Measurements from ENCODE around the gene E2F1. TPM values are rescaled to one million over a fixed set of nuclear protein-coding genes. Genes with fewer than 3 reads are reported as not detected.

E2F1 gene
- polyA plus RNA-seq, 1 experiment: 2.6 TPM

DNA sequence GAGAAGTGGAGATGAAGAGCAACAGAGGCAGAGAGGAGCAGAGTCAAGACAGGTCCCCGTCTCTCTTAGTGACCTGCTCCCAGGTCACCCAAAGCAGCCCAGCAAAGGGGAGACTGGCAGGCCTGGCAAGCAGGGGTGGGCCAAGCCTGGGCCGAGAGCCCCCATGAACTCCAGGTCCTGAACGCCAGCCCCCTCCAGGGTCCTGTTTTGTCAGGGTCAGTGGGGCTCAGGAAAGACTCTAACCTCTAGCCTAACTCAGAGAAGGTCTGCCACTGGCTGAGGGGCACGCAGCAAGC, 13.1 kb downstream of the E2F1 start:
- Histone ChIP-seq H3K9me3 (ENCODE audit: control insufficient read depth, insufficient read depth, low read length) (no peaks in the 10 kb centered on the region; the same call in 1 of the 2 replicates), H3K27ac (ENCODE audit: low read depth, low read length) (peak overlapping the region; percentile 2), H3K27me3 (ENCODE audit: control insufficient read depth, insufficient read depth, low read length) (no peaks in the 10 kb centered on the region), H3K4me3 (ENCODE audit: low read depth, low read length) (peak overlapping the region; percentile 69)
- no peak for DNase-seq (ENCODE audit: low read depth, low spot score)
- ChIA-PET CTCF (interaction anchor here (0.6 kb wide), 1 partner anchor 230 kb away, joined by 3 read pairs; the partner anchor contains the start of gene SNTA1), POLR2A (no interaction called here)
- no peak for TF ChIP-seq CTCF (IDR thresholded peaks at IDR 0.05; ENCODE audit: low read depth, low read length)

DNA sequence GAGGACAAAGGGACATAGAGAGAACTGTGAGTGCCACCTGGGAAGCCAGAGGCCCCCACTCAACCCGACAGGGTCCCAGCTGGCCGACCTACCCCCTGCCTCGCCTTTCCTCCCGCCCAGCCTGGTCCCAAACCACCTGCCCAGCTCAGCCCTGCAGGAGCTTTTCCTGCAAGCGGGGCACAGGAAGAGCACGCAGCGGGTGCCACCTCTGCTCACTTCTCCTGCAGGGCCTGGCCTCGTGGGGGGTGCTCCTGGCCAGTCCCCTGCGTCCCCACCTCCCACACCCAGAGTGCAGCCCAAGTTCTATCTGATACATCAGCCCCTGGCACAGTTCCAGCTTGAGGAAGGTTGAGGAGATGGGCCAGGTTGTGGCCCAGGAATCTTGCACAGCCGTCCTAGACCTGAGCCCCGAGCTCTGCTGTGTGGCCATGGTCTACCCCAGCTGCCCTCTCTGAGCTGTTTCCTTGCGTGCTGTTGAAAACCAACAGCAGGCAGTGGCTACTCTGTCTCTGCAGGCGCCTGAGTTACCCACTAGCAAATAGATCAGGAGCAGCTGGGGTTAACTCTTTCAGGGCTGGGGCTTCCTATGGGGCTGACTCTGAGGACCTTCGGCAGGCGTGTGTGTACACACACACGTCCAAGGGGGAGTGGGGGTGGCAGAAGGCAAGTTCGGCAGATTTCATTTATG, 13.6 kb downstream of the E2F1 start:
- Histone ChIP-seq H3K4me3 (ENCODE audit: low read depth, low read length) (peak overlapping the region; percentile 69), H3K9me3 (ENCODE audit: control insufficient read depth, insufficient read depth, low read length) (no peaks in the 10 kb centered on the region; the same call in 1 of the 2 replicates), H3K27me3 (ENCODE audit: control insufficient read depth, insufficient read depth, low read length) (no peaks in the 10 kb centered on the region), H3K27ac (ENCODE audit: low read depth, low read length) (peak overlapping the region; percentile 2)
- POLR2A ChIA-PET: no interaction called here
- no peak for TF ChIP-seq CTCF (IDR thresholded peaks at IDR 0.05; ENCODE audit: low read depth, low read length)
- no peak for DNase-seq (ENCODE audit: low read depth, low spot score)
- CTCF ChIA-PET: interaction anchor here (0.6 kb wide), 1 partner anchor 229 kb away, joined by 3 read pairs; the partner anchor contains the start of gene SNTA1

- ChIA-PET POLR2A (no interaction called here), CTCF (no interaction called here)
- TF ChIP-seq CTCF (IDR thresholded peaks at IDR 0.05; ENCODE audit: low read depth, low read length): no peak
- Histone ChIP-seq H3K27ac (ENCODE audit: low read depth, low read length) (no peak overlapping the region), H3K9me3 (ENCODE audit: control insufficient read depth, insufficient read depth, low read length) (no peaks in the 10 kb centered on the region; the same call in 1 of the 2 replicates), H3K27me3 (ENCODE audit: control insufficient read depth, insufficient read depth, low read length) (no peaks in the 10 kb centered on the region), H3K4me3 (ENCODE audit: low read depth, low read length) (no peak overlapping the region)
- DNase-seq (ENCODE audit: low read depth, low spot score): no peak
These were observed 14.5 kb downstream of the E2F1 start for GRCh38 chr20:33671573-33672288.

DNA sequence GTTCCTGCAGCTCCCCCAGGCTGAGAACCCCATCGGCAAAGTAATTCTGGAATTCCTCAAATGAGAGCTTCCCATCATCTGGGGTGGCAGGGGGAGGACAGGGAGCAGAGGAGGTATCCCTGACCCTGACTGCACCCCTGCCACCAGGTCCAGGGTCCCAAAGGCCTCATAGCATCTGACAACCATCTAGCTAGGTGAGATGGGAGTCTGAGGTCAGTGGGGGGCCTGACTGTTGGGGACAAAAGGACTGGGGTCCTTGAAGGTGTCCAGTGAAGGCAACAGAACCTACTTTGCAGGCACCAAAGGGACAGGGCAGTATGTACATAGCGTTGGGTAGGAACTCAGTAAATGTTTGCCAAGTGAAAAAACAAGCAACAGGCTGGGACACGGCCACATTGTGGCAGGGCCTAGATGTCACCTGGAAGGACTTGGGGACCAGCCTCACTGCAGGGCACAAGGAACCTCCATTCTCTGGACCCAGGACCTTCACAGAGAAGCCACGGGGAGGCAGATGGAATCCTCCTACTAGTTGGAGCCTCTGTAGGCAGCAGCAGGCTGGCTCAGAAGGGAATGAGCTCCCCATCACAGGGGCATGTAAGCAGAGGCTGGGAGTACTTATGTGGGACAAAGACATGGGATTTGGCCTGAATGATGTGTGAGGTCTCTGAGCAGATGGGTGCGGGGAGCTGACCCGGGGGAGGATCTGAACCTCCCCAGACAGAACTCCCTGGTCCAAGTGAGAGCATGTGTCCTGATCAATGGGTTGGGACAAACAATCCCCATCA, 15.3 kb downstream of the E2F1 start:
- DNase-seq (ENCODE audit: low read depth, low spot score): no peak
- H3K27ac ChIP-seq (ENCODE audit: low read depth, low read length): no peak overlapping the region
- TF ChIP-seq CTCF (IDR thresholded peaks at IDR 0.05; ENCODE audit: low read depth, low read length): no peak
- CTCF ChIA-PET: interaction anchor here (0.6 to 0.7 kb wide), 2 partner anchors 155 to 282 kb away, joined by 3 read pairs; no protein-coding TSS in a partner anchor
- H3K27me3 ChIP-seq (ENCODE audit: control insufficient read depth, insufficient read depth, low read length): no peaks in the 10 kb centered on the region
- H3K9me3 ChIP-seq (ENCODE audit: control insufficient read depth, insufficient read depth, low read length): no peaks in the 10 kb centered on the region; the same call in 1 of the 2 replicates
- H3K4me3 ChIP-seq (ENCODE audit: low read depth, low read length): no peak overlapping the region
- POLR2A ChIA-PET: no interaction called here

Measured in AG04450 (cell line).